GM12892 (cell line): ENCODE data around the gene C1orf116.

Experiments used
- POLR2A ChIP-seq: IDR thresholded peaks from 2 replicates; pipeline ENCODE4 v1.6.1; 2011; ENCODE audit warnings: low read depth, low read length, control low read depth
- POLR2AphosphoS5 ChIP-seq: IDR thresholded peaks from 2 replicates; pipeline ENCODE4 v1.6.1; 2011; ENCODE audit warnings: low read depth, low read length, control low read depth
- TAF1 ChIP-seq: IDR thresholded peaks from 2 replicates; pipeline ENCODE4 v1.6.1; 2011; ENCODE audit warnings: low read depth, mild to moderate bottlenecking, control low read depth, low read length, borderline replicate concordance

DNA sequence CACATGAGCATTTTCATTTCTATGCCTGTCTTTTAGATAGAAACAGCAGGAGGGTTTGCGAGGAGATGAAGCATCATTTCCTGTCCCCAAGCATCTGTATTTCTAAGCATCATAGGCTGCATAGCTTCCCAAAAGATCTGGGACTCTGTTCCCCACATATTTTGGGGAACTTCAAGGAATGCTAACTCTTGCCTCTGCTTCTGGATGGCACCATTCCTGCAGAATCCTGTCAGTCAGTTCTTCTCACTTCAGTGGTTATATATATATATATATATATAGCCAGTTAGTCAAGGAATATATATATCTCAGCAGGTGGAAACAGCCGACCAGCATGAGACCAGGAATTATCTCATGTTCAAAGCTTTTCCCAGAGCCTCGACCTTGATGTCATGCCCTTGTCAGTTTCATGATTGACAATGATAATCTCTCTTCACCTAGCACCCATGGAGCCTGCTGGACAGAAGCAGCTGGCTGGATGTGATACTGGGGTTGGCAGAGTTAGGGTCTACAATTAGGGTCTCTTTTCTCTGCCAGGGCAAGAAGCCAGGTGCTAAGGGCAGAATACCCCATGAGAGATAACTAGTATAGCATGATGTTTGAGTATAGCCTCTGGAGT lies 22.9 kb upstream of the C1orf116 start:
- no peak for TF ChIP-seq POLR2A
- no peak for TF ChIP-seq TAF1
- TF ChIP-seq POLR2AphosphoS5 = no peak
